EL (cell line): ENCODE measurements around the gene CCDC15.

Experiments used
- DNase-seq: peaks from one replicate; pipeline ENCODE4 v3.0.0-alpha.2; 2016

CCDC15 gene

GRCh38 chr11:124953753-124954589 is at the start of gene CCDC15:
CCDC15 (plus strand) TSS chr11:124954202; CDS start chr11:124954733, 531 bp downstream.
- peak; percentile 99 for DNase-seq

GRCh38 chr11:124915541-124916369 is 38.2 kb upstream of the CCDC15 start:
- peak; percentile 69 for DNase-seq

- no peak for DNase-seq
Measured at GRCh38 chr11:124916370-124916710, 37.7 kb upstream of the CCDC15 start.

- DNase-seq = peak; percentile 36
Measured at GRCh38 chr11:124917115-124917637, 36.8 kb upstream of the CCDC15 start.

GRCh38 chr11:124918950-124919349 is 35.1 kb upstream of the CCDC15 start, which contains the start of gene HEPN1:
HEPN1 (plus strand) TSS chr11:124919250.
- DNase-seq = no peak

GRCh38 chr11:124919898-124920297 is 34.1 kb upstream of the CCDC15 start:
- DNase-seq = no peak

- DNase-seq = no peak
Measured at GRCh38 chr11:124920356-124920755, 33.6 kb upstream of the CCDC15 start.

- DNase-seq = peak; percentile 74
Measured at GRCh38 chr11:124920870-124921609, 33.0 kb upstream of the CCDC15 start.

- DNase-seq = no peak
Measured at GRCh38 chr11:124922831-124923230, 31.2 kb upstream of the CCDC15 start.

GRCh38 chr11:124923296-124923695 is 30.7 kb upstream of the CCDC15 start:
- DNase-seq = no peak

GRCh38 chr11:124928942-124929665 is 24.9 kb upstream of the CCDC15 start:
- no peak for DNase-seq

- DNase-seq = no peak
Measured at GRCh38 chr11:124930799-124931198, 23.2 kb upstream of the CCDC15 start.

GRCh38 chr11:124934862-124935547 is 19.0 kb upstream of the CCDC15 start:
- DNase-seq = peak; percentile 92

- DNase-seq = no peak
Measured at GRCh38 chr11:124935548-124936514, 18.2 kb upstream of the CCDC15 start, which contains the start of gene HEPACAM. HEPACAM (minus strand) TSS chr11:124936047; CDS start chr11:124936006, 41 bp downstream.

- DNase-seq = no peak
Measured at GRCh38 chr11:124937336-124937935, 16.6 kb upstream of the CCDC15 start.

GRCh38 chr11:124938206-124938765 is 15.7 kb upstream of the CCDC15 start:
- peak; percentile 29 for DNase-seq

- no peak for DNase-seq
Measured at GRCh38 chr11:124938970-124939369, 15.0 kb upstream of the CCDC15 start.

- no peak for DNase-seq
Measured at GRCh38 chr11:124941703-124942102, 12.3 kb upstream of the CCDC15 start.
